GM12878 (cell line): ENCODE measurements around the gene ANXA11. TPM values are rescaled to one million over a fixed set of nuclear protein-coding genes. Genes with fewer than 3 reads are reported as not detected.

ENCODE experiments used
- CBX5 ChIP-seq: sonication (generic); IDR thresholded peaks from 2 replicates; pipeline ENCODE4 v1.6.1; 2016; ENCODE audit warnings: low read depth, moderate library complexity, mild to moderate bottlenecking, inconsistent platforms
- CEBPZ ChIP-seq: fragments of 150-350 bp; IDR thresholded peaks from 2 replicates; pipeline ENCODE4 v1.6.1; 2016; ENCODE audit warnings: low read depth, low read length
- CHD2 ChIP-seq: IDR thresholded peaks from 2 replicates; pipeline ENCODE4 v1.6.1; 2011; ENCODE audit warnings: low read depth, low read length, improper control_type of control experiment, borderline replicate concordance
- HDAC6 ChIP-seq: fragments of 200-600 bp; sonication (generic); IDR thresholded peaks from one replicate; pipeline ENCODE4 v1.8.0; 2017; ENCODE audit warnings: antibody characterized with exemption; ENCODE audit not compliant: unreplicated experiment
- IRF3 ChIP-seq: fragments of 450-650 bp; IDR thresholded peaks from 2 replicates; pipeline ENCODE4 v1.6.1; 2014; ENCODE audit warnings: mild to moderate bottlenecking
- IRF5 ChIP-seq: fragments of 450-650 bp; IDR thresholded peaks from 2 replicates; pipeline ENCODE4 v1.6.1; 2017; ENCODE audit warnings: borderline replicate concordance
- KLF5 ChIP-seq: fragments of 450-650 bp; IDR thresholded peaks from 2 replicates; pipeline ENCODE4 v1.6.1; 2014; ENCODE audit warnings: mild to moderate bottlenecking; ENCODE audit not compliant: partially characterized antibody
- NBN ChIP-seq: fragments of 450-650 bp; IDR thresholded peaks from 2 replicates; pipeline ENCODE4 v1.6.1; 2016
- REST ChIP-seq: IDR thresholded peaks from 2 replicates; pipeline ENCODE4 v1.6.1; 2012; ENCODE audit warnings: mild to moderate bottlenecking, low read depth, low read length
- SMAD1 ChIP-seq: fragments of 450-650 bp; IDR thresholded peaks from 2 replicates; pipeline ENCODE4 v1.6.1; 2018; ENCODE audit warnings: mild to moderate bottlenecking, low read depth; ENCODE audit not compliant: partially characterized antibody
- STAT3 ChIP-seq: IDR thresholded peaks from 2 replicates; pipeline ENCODE4 v1.6.1; 2011; ENCODE audit warnings: low read depth, low read length, improper control_type of control experiment
- TCF7 ChIP-seq: IDR thresholded peaks from 2 replicates; pipeline ENCODE4 v1.6.1; 2014; ENCODE audit warnings: antibody characterized with exemption, borderline replicate concordance
- polyA plus RNA-seq, 11 experiments: library from polyadenylated mRNA; depleted of rRNA in 4 of 11; unstranded in 6 of 11; stranded (reverse) in 5 of 11; fragments of >200 nt; fragmentation: Nextera tagmentation in 4 of 11; fragmentation: Illumina TruSeq in 1 of 11; extraction: Ambion mirVana in 4 of 11; extraction: Trizol in 1 of 11; gene quantifications; 1 replicate in 1 of 11; 2 replicates in 10 of 11; pipeline versions ENCODE4 v1.2.1 to v1.2.3, GENCODE V29; 2011 to 2016; ENCODE audit warnings: inconsistent platforms in 2 of 11, missing spikeins in 2 of 11, low read depth in 1 of 11
- total RNA-seq, 4 experiments: library from RNA; depleted of rRNA in 3 of 4; stranded (reverse); fragments of >200 nt in 3 of 4; fragmentation: Illumina TruSeq in 1 of 4; extraction: Trizol in 1 of 4; gene quantifications; 2 replicates each; pipeline versions ENCODE4 v1.2.1 to v1.2.3, GENCODE V29; 2013 to 2021
- TF ChIP-seq, protein P1 (sequence below): IDR thresholded peaks from 2 replicates; pipeline ENCODE4 v1.6.1; 2012; ENCODE audit warnings: low read depth, low read length, improper control_type of control experiment

ANXA11 gene
- total and polyA plus RNA-seq, 10 of the 15 experiments (the other 5 are each of a cell fraction or from before 2014, with no cell fraction given), result 25.0 to 129 (median 72.2) TPM

DNA sequence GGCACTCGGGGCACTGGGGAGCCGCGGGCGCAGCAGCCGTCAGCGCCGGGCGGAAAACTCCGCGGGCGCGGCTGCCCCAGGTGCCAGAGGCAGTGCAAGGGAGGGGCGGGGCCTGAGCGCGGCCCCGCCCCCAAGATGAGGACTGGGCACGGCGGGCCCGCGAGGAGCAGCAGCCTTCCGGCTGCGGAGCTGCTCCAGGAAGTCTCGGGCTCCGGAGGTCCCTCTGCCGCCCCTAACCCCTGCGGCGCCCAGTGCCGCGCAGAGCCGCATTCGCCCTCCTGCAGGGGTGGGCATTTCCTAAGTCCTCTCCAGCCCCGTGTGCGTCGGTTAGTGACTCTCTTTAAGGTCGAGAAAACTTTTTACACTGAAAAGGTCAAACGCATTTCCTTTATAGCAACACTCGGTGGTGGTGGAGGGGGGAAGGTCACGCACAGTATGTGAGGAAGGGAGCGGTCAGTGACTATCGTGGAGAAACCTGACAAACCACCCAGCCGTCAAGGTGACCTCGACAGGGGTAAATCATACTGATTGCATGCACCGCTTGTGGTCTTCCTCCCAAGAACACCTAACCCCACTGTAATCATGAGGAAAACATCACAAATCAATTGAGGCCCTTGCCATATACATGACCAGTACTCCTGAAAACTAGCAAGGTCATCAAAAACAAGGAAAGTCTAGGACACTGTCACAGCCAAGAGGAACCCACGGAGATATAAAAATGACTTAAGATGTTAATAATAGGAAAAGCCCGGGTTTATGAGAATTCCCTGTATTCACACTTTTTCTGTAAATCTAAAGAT, at the start of gene ANXA11 (continued):
- TF ChIP-seq SMAD1, result peak; percentile 30
- no peak for TF ChIP-seq STAT3
- peak; percentile 13 for TF ChIP-seq HDAC6
- TF ChIP-seq NBN, result peak; percentile 87
- no peak for TF ChIP-seq CEBPZ
- TF ChIP-seq TCF7, result no peak
- TF ChIP-seq IRF3, result no peak
- TF ChIP-seq, protein P1, sequence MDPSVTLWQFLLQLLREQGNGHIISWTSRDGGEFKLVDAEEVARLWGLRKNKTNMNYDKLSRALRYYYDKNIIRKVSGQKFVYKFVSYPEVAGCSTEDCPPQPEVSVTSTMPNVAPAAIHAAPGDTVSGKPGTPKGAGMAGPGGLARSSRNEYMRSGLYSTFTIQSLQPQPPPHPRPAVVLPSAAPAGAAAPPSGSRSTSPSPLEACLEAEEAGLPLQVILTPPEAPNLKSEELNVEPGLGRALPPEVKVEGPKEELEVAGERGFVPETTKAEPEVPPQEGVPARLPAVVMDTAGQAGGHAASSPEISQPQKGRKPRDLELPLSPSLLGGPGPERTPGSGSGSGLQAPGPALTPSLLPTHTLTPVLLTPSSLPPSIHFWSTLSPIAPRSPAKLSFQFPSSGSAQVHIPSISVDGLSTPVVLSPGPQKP, result peak; percentile 69; the same call in 1 of the 2 replicates
- no peak for TF ChIP-seq IRF5
- TF ChIP-seq REST, result no peak
- 0 out of 2 replicates have a peak, but pooled peaks have one; percentile 58 for TF ChIP-seq CBX5
- TF ChIP-seq KLF5, result peak; percentile 17
- no peak for TF ChIP-seq CHD2
